Parathyroid adenoma (tissue), 2 donors: ENCODE results near the gene LRP11.
"Not testable (repeated sequence)": the region's sequence is repeated elsewhere in the genome, so short reads cannot be mapped to it uniquely, and the experiment has no call there.

ENCODE experiments used
- H2AFZ ChIP-seq: fragments of 300-600 bp; sonication (generic); one replicate; pipeline ENCODE4 v1.7.0; 2017; ENCODE audit warnings: antibody characterized with exemption, mild to moderate bottlenecking
- H3K27ac ChIP-seq: fragments of 300-600 bp; sonication (generic); one replicate; pipeline ENCODE4 v1.7.0; 2017
- H3K27me3 ChIP-seq: fragments of 300-600 bp; sonication (generic); one replicate; pipeline ENCODE4 v1.7.0; 2017; ENCODE audit warnings: low read length; ENCODE audit not compliant: control insufficient read depth, insufficient read depth
- H3K36me3 ChIP-seq: fragments of 300-600 bp; sonication (generic); one replicate; pipeline ENCODE4 v1.7.0; 2017; ENCODE audit warnings: low read length; ENCODE audit not compliant: control insufficient read depth, insufficient read depth
- H3K4me1 ChIP-seq: fragments of 300-600 bp; sonication (generic); one replicate; pipeline ENCODE4 v1.7.0; 2017; ENCODE audit warnings: control low read depth
- H3K4me2 ChIP-seq: fragments of 300-600 bp; sonication (generic); one replicate; pipeline ENCODE4 v1.7.0; 2017; ENCODE audit warnings: low read length
- H3K4me3 ChIP-seq: fragments of 300-600 bp; sonication (generic); one replicate; pipeline ENCODE4 v1.7.0; 2017; ENCODE audit warnings: low read depth, low read length
- H3K79me2 ChIP-seq: fragments of 300-600 bp; sonication (generic); one replicate; pipeline ENCODE4 v1.7.0; 2017; ENCODE audit warnings: control low read depth
- H3K9ac ChIP-seq: fragments of 300-600 bp; sonication (generic); one replicate; pipeline ENCODE4 v1.7.0; 2017; ENCODE audit warnings: mild to moderate bottlenecking
- H3K9me3 ChIP-seq: fragments of 300-600 bp; sonication (generic); one replicate; pipeline ENCODE4 v1.7.0; 2017; ENCODE audit warnings: low read length; ENCODE audit not compliant: control insufficient read depth
- TF ChIP-seq, protein P1 (sequence below): fragments of 300-600 bp; sonication (generic); IDR thresholded peaks from one replicate; pipeline ENCODE4 v1.7.0; 2017; ENCODE audit warnings: antibody characterized with exemption, mild to moderate bottlenecking
- donor health status: primary hyperparathyroidism.

Gene LRP11

DNA sequence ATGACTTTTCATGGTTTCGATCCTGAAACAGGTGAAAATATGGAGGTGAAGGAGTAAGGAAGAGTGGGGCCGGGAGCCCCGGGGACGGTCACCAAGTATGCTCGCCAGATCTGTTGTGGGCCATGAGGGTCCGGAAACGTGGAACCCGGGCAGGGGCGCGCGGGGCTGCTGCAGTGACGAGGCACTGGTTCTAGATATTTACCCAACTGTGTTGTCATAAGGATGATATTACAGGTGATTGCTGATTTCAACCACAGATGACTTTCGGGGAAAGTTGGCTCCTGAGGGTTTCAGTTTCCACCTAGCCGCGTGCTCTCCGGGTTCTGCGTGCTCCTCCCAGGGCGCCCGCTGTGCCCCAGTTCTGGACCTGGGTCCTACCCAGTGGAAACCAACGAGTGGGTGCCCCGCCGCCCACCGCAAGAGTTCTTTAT is 46.6 kb upstream of the LRP11 start:
- no peak overlapping the region for H3K4me3 ChIP-seq
- no peaks in the 10 kb centered on the region for H3K4me1 ChIP-seq
- TF ChIP-seq, protein P1, sequence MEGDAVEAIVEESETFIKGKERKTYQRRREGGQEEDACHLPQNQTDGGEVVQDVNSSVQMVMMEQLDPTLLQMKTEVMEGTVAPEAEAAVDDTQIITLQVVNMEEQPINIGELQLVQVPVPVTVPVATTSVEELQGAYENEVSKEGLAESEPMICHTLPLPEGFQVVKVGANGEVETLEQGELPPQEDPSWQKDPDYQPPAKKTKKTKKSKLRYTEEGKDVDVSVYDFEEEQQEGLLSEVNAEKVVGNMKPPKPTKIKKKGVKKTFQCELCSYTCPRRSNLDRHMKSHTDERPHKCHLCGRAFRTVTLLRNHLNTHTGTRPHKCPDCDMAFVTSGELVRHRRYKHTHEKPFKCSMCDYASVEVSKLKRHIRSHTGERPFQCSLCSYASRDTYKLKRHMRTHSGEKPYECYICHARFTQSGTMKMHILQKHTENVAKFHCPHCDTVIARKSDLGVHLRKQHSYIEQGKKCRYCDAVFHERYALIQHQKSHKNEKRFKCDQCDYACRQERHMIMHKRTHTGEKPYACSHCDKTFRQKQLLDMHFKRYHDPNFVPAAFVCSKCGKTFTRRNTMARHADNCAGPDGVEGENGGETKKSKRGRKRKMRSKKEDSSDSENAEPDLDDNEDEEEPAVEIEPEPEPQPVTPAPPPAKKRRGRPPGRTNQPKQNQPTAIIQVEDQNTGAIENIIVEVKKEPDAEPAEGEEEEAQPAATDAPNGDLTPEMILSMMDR = no peak
- H3K27me3 ChIP-seq = no peaks in the 10 kb centered on the region
- no peaks in the 10 kb centered on the region for H3K36me3 ChIP-seq
- H3K9ac ChIP-seq = no peak overlapping the region
- no peak overlapping the region for H3K4me2 ChIP-seq
- H3K27ac ChIP-seq = no peak overlapping the region
- H3K9me3 ChIP-seq = no peaks in the 10 kb centered on the region
- H2AFZ ChIP-seq = no peak overlapping the region
- H3K79me2 ChIP-seq = peaks cover 5% of the 10 kb centered on the region

DNA sequence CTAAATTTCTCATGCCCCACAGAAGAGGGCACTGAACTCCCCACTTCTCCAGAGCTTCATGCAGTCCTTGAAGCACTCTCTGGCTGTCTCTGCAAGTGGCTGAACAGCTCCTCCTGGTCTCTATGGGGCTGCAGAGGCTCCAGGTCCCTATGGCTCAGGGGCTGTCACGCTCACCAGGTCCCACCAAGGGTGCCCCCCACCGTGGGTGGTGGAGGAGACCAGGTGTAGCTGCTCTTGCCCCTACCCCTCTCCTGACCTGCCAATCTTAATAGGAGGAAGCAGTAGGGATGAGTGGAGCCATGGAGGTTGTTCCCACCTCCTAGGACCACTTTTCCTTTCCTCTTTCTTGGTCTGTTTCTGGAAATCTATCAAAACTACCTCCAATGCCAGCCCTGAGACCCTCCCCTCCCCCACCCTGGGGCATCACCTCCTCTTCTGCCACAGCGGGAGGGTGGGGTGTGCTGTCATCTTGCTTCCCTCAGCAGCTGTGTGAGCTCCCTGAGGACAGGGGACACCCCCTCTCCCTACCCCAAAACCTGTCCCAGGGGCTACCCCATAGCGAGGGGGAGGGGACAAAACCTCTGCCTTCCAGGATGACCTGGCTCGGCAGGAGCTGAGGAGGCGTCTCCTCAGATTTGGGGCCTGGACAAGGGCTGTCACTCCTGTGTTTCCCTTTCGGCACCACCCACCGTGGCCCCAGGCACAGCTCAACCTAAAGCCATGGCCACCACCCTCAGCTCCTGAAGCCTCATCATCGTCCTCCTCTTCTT is 45.7 kb upstream of the LRP11 start:
- no peak overlapping the region for H2AFZ ChIP-seq
- peaks cover 5% of the 10 kb centered on the region for H3K79me2 ChIP-seq
- no peaks in the 10 kb centered on the region for H3K9me3 ChIP-seq
- TF ChIP-seq, protein P1 = no peak
- H3K4me3 ChIP-seq = no peak overlapping the region
- no peaks in the 10 kb centered on the region for H3K36me3 ChIP-seq
- no peak overlapping the region for H3K27ac ChIP-seq
- H3K27me3 ChIP-seq = no peaks in the 10 kb centered on the region
- no peak overlapping the region for H3K4me2 ChIP-seq
- H3K9ac ChIP-seq = no peak overlapping the region
- H3K4me1 ChIP-seq = no peaks in the 10 kb centered on the region

DNA sequence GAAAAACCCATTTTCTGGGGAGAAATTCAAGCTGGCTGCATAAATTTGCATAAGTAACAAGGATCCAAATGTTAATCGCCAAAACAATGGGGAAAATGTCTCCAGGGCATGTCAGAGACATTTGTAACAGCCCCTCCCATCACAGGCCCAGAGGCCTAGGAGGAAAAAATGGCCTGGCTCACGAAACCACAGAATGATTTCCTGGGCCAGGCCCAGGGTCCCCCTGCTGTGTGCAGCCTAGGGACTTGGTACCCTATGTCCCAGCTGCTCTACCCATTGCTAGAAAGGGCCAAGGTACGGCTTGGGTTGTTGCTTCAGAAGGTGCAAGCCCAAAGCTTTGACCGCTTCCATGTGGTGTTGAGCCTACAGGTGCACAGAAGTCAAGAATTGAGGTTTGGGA is 44.3 kb upstream of the LRP11 start:
- H2AFZ ChIP-seq, H3K36me3 ChIP-seq, H3K27me3 ChIP-seq: not testable (repeated sequence)

DNA sequence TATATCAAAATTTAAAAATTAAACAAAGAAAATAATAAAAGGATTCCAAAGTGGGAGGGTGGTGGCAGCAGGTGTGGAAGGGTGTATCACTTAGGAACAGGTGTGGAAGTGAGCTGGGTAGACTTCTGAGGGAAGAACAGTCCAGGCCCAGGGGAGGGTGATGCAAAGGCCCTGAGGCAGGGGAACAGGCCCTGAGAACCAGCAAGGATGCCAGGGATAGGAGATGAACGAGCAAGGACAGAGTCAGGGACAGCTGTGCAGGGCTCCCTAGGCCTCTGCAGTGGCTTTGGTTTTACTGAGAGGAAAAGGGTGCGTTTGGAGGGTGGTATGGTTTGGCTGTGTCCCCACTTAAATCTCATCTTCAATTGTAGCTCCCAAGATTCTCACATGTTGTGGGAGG is 43.2 kb upstream of the LRP11 start:
- Histone ChIP-seq H3K4me1 (no peaks in the 10 kb centered on the region), H2AFZ (no peak overlapping the region), H3K4me3 (no peak overlapping the region), H3K36me3 (no peaks in the 10 kb centered on the region), H3K27ac (no peak overlapping the region), H3K9me3 (no peaks in the 10 kb centered on the region), H3K27me3 (no peaks in the 10 kb centered on the region), H3K4me2 (no peak overlapping the region), H3K79me2 (peaks cover 5% of the 10 kb centered on the region), H3K9ac (no peak overlapping the region)
- TF ChIP-seq, protein P1 = no peak

More for the DNA sequence above, 44.3 kb upstream of the LRP11 start:
- not testable (repeated sequence) for H3K9me3 ChIP-seq, H3K4me3 ChIP-seq, H3K4me1 ChIP-seq, H3K79me2 ChIP-seq, H3K9ac ChIP-seq, H3K4me2 ChIP-seq, H3K27ac ChIP-seq

DNA sequence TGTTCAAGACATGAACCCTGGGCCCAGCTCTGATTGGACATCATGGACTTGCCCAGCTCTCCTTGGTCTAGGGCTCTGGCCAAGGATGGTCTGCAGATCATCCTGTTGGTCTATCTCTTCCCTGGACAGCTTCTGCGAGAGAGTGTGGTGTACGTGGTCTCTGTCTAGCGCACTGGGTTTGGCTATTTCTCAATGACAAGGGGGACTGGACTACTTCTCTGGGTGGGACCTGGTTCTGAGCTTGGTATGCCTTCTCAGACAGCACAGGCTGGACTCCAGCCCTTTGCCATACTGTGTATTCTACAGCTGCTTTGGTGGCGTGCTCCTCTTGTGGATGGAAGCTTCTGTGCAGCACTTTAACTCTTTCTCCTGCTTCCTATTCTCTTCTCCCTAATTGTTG is 42.2 kb upstream of the LRP11 start:
- Histone ChIP-seq H3K4me2 (no peak overlapping the region), H3K36me3 (no peaks in the 10 kb centered on the region), H3K27ac (no peak overlapping the region), H2AFZ (no peak overlapping the region), H3K4me3 (no peak overlapping the region), H3K9ac (no peak overlapping the region), H3K4me1 (no peaks in the 10 kb centered on the region), H3K27me3 (no peaks in the 10 kb centered on the region), H3K9me3 (no peaks in the 10 kb centered on the region), H3K79me2 (peaks cover 5% of the 10 kb centered on the region)
- TF ChIP-seq, protein P1 = no peak
